ENCODE data around the gene CTCF.
A peak's percentile ranks its signal among the peaks of the same experiment; 100 is the strongest.

CTCF gene

DNA sequence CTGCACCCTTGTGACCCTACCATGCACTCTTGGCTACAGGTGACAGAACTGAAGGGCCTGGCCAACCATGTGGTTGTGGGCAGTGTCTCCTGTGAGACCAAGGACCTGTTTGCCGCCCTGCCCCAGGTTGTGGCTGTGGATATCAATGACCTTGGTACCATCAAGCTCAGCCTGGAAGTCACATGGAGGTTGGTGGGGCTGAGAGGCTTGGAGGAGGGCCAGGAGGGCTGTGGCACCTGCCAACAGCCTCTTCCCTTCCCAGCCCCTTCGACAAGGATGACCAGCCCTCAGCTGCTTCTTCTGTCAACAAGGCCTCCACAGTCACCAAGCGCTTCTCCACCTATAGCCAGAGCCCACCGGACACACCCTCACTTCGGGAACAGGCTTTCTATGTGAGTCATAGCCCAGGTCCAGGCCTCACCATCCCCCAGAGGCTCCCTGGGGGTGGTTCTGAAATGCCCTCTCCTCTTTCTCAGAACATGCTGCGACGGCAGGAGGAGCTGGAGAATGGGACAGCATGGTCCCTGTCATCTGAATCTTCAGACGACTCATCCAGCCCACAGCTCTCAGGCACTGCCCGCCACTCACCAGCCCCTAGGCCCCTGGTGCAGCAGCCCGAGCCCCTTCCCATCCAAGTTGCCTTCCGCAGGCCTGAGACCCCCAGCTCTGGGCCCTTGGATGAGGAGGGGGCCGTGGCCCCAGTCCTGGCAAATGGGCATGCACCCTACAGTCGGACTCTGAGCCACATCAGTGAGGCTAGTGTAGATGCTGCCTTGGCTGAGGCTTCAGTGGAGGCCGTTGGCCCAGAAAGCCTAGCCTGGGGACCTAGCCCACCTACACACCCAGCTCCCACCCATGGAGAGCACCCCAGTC, 20.7 kb upstream of the CTCF start:
- Histone ChIP-seq H3K9me3 (no peaks in the 10 kb centered on the region), H3K36me3 (peaks cover 61% of the 10 kb centered on the region), H3K9ac (peak overlapping the region; percentile 22; the same call in 1 of the 2 replicates), H3K4me3 (no peak overlapping the region), H3K4me1 (peaks cover 91% of the 10 kb centered on the region), H3K27me3 (no peaks in the 10 kb centered on the region), H3K27ac (peak overlapping the region; percentile 55), H3K4me2 (peak overlapping the region; percentile 57), H4K20me1 (peaks cover 57% of the 10 kb centered on the region)
- TF ChIP-seq Cebpa-rat (IDR thresholded peaks at IDR 0.05): no peak

DNA sequence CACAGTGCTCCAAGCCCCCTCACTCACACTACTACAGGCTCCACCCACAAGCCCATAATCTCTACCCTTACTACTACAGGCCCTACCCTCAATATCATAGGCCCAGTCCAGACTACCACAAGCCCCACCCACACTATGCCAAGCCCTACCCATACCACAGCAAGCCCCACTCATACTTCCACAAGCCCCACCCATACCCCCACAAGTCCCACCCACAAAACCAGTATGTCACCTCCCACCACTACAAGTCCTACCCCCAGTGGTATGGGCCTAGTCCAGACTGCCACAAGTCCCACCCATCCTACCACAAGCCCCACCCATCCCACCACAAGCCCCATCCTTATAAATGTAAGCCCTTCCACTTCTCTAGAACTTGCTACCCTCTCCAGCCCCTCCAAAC, 19.9 kb upstream of the CTCF start:
- Histone ChIP-seq H3K27ac (peak overlapping the region; percentile 55; the same call in 1 of the 2 replicates), H3K9me3 (no peaks in the 10 kb centered on the region), H3K4me2 (peak overlapping the region; percentile 96), H3K4me1 (peaks cover 91% of the 10 kb centered on the region), H3K4me3 (no peak overlapping the region), H3K27me3 (no peaks in the 10 kb centered on the region), H4K20me1 (peaks cover 49% of the 10 kb centered on the region), H3K36me3 (peaks cover 61% of the 10 kb centered on the region), H3K9ac (0 out of 2 replicates have a peak overlapping the region, but pooled peaks have one; percentile 45)
- no peak for TF ChIP-seq Cebpa-rat (IDR thresholded peaks at IDR 0.05)

DNA sequence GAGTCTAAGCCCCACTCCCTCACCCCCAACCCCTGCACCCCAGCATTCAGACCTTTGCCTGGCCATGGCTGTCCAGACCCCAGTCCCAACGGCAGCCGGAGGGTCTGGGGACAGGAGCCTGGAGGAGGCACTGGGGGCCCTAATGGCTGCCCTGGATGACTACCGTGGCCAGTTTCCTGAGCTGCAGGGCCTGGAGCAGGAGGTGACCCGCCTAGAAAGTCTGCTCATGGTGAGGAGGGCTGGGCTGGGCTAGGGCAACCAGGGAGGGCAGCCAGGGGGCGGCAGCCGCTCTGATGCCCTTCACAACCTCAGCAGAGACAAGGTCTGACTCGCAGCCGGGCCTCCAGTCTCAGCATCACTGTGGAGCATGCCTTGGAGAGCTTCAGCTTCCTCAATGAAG, 19.3 kb upstream of the CTCF start:
- Histone ChIP-seq H3K36me3 (peaks cover 61% of the 10 kb centered on the region), H3K4me2 (peak overlapping the region; percentile 96), H3K27me3 (no peaks in the 10 kb centered on the region), H4K20me1 (peaks cover 43% of the 10 kb centered on the region), H3K4me1 (peaks cover 96% of the 10 kb centered on the region), H3K9ac (peak overlapping the region; percentile 45; the same call in 1 of the 2 replicates), H3K9me3 (no peaks in the 10 kb centered on the region), H3K27ac (peak overlapping the region; percentile 100), H3K4me3 (no peak overlapping the region)
- no peak for TF ChIP-seq Cebpa-rat (IDR thresholded peaks at IDR 0.05)

DNA sequence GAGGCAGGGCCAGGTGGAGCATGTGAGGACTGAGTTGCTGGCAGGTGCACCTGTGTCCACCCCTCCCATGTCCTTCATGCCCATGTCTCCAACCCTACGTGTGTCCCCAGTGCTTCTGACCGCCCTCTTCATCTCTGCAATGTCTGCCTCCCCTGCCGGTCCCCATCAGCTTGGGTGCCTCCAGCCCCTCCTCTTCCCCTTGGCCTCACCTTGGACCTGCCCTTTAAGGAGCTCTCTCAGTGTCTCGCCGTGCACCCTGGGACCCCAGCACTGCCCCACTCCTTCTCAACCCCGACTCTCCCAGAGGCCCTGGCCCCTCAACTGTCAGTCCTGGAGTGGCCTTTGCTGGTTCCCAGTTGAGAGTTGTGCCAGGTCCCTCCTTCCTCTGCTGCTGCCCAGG, 18.7 kb upstream of the CTCF start:
- peak overlapping the region; percentile 100 for H3K27ac ChIP-seq
- H3K4me3 ChIP-seq: no peak overlapping the region; the same call in 1 of the 2 replicates
- peak overlapping the region; percentile 96 for H3K4me2 ChIP-seq
- H3K9me3 ChIP-seq: no peaks in the 10 kb centered on the region
- TF ChIP-seq Cebpa-rat (IDR thresholded peaks at IDR 0.05): no peak
- H3K27me3 ChIP-seq: no peaks in the 10 kb centered on the region
- H4K20me1 ChIP-seq: peaks cover 38% of the 10 kb centered on the region
- peaks cover 96% of the 10 kb centered on the region for H3K4me1 ChIP-seq
- H3K36me3 ChIP-seq: peaks cover 61% of the 10 kb centered on the region
- peak overlapping the region; percentile 91 for H3K9ac ChIP-seq

GRCh38 chr16:67544329-67544841, 17.9 kb upstream of the CTCF start:
- peak overlapping the region; percentile 57 for H3K4me3 ChIP-seq
- H3K9me3 ChIP-seq: no peaks in the 10 kb centered on the region
- peak overlapping the region; percentile 96 for H3K4me2 ChIP-seq
- peaks cover 30% of the 10 kb centered on the region for H4K20me1 ChIP-seq
- peaks cover 58% of the 10 kb centered on the region for H3K36me3 ChIP-seq
- H3K27ac ChIP-seq: peak overlapping the region; percentile 100
- H3K4me1 ChIP-seq: peaks cover 96% of the 10 kb centered on the region
- H3K9ac ChIP-seq: peak overlapping the region; percentile 91
- TF ChIP-seq Cebpa-rat (IDR thresholded peaks at IDR 0.05): no peak
- H3K27me3 ChIP-seq: no peaks in the 10 kb centered on the region

DNA sequence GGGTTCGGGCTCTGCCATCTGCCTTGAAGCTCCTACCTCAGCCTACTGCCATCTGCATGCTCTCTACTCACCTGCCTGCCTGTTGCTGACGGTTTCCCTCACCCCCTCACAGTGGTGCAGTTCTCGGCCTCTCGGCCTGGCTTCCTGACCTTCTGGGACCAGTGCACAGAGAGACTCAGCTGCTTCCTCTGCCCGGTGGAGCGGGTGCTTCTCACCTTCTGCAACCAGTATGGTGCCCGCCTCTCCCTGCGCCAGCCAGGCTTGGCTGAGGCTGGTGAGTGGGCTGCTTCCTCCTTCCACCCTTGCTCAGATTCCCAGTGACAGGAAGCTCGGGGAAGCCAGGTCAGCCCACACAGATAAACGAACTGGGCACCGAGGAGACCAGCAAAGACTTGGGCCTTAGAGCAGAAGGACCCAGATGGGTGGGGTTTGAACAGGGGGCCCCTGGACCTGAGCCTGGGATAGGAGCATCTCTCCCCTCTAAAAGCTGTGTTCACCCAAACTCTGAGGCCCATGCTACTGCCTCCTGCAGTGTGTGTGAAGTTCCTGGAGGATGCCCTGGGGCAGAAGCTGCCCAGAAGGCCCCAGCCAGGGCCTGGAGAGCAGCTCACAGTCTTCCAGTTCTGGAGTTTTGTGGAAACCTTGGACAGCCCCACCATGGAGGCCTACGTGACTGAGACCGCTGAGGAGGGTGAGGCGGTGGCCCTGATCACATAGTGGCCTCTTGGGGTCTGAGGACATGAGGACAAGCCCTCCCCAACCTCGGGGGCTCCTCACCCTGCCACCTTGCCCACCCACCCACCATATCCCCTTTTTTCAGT, 17.3 kb upstream of the CTCF start:
- peaks cover 23% of the 10 kb centered on the region for H4K20me1 ChIP-seq
- peak overlapping the region; percentile 100 for H3K27ac ChIP-seq
- H3K9me3 ChIP-seq: no peaks in the 10 kb centered on the region
- peak overlapping the region; percentile 96 for H3K4me2 ChIP-seq
- H3K36me3 ChIP-seq: peaks cover 51% of the 10 kb centered on the region
- no peaks in the 10 kb centered on the region for H3K27me3 ChIP-seq
- peak overlapping the region; percentile 91 for H3K9ac ChIP-seq
- no peak for TF ChIP-seq Cebpa-rat (IDR thresholded peaks at IDR 0.05)
- H3K4me3 ChIP-seq: peak overlapping the region; percentile 57
- H3K4me1 ChIP-seq: peaks cover 98% of the 10 kb centered on the region

DNA sequence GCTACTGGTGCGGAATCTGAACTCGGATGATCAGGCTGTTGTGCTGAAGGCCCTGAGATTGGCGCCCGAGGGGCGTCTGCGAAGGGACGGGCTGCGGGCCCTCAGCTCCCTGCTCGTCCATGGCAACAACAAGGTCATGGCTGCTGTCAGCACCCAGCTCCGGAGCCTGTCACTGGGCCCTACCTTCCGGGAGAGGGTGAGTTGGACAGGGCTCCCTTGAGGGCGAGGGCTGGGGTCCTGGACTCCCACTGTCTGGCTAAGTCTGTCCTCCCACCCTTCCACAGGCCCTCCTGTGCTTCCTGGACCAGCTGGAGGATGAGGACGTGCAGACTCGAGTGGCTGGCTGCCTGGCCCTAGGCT, 16.7 kb upstream of the CTCF start:
- TF ChIP-seq Cebpa-rat (IDR thresholded peaks at IDR 0.05): no peak
- Histone ChIP-seq H3K4me1 (peaks cover 98% of the 10 kb centered on the region), H3K9me3 (no peaks in the 10 kb centered on the region), H3K9ac (peak overlapping the region; percentile 91), H3K27me3 (no peaks in the 10 kb centered on the region), H3K36me3 (peaks cover 45% of the 10 kb centered on the region), H3K4me2 (peak overlapping the region; percentile 96), H3K4me3 (peak overlapping the region; percentile 57), H4K20me1 (peaks cover 17% of the 10 kb centered on the region), H3K27ac (peak overlapping the region; percentile 100)

- Histone ChIP-seq H4K20me1 (peaks cover 13% of the 10 kb centered on the region), H3K27ac (peak overlapping the region; percentile 100), H3K36me3 (peaks cover 45% of the 10 kb centered on the region), H3K4me2 (peak overlapping the region; percentile 96), H3K9me3 (no peaks in the 10 kb centered on the region), H3K27me3 (no peaks in the 10 kb centered on the region), H3K9ac (peak overlapping the region; percentile 91), H3K4me3 (peak overlapping the region; percentile 57), H3K4me1 (peaks cover 98% of the 10 kb centered on the region)
- TF ChIP-seq Cebpa-rat (IDR thresholded peaks at IDR 0.05): no peak
These were observed 16.2 kb upstream of the CTCF start for GRCh38 chr16:67546091-67546501.

DNA sequence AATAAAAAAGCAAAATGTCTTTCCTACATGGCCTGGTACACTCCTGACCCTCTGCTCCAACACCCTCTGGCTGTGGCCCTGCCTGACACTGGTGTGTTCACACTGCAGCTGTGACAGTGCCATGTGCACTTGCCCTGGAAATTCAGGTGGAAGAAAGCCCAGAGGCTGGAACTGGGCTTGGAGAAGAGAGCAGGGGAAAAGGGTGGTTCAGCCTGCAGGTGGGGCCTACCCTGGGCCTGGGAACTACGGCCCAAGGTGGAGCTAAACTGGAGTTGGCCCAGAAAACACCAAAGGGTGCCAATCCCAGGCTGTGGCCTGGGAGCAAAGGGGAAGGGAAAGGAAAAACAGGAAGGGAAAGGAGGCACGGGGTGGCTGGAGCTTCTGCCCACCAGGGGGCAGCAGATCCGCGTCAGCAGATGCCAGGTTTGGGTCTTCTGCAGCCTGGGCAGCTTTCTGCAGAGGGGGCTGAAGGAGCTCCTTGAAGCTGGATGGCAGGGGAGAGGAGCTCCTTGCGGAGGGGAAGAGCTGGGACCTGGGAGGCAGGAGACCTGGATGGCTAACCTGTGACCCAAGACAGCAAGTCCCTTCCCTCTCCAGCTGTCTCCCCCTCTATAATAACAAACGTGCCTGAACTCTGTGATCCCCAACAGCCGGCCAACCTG, 15.4 kb upstream of the CTCF start:
- peak overlapping the region; percentile 96 for H3K4me2 ChIP-seq
- peak overlapping the region; percentile 100 for H3K27ac ChIP-seq

More for the DNA sequence above, 15.4 kb upstream of the CTCF start:
- peak overlapping the region; percentile 57 for H3K4me3 ChIP-seq
- H3K27me3 ChIP-seq: no peaks in the 10 kb centered on the region
- H3K4me1 ChIP-seq: peaks cover 98% of the 10 kb centered on the region
- peak overlapping the region; percentile 91 for H3K9ac ChIP-seq
- H3K9me3 ChIP-seq: no peaks in the 10 kb centered on the region
- TF ChIP-seq Cebpa-rat (IDR thresholded peaks at IDR 0.05): no peak
- peaks cover 43% of the 10 kb centered on the region for H3K36me3 ChIP-seq
- peaks cover 5% of the 10 kb centered on the region for H4K20me1 ChIP-seq

Data from BLaER1 (cell line).